GM19438 (cell line): ENCODE measurements around the gene KIF13A.
A peak's percentile ranks its signal among the peaks of the same experiment; 100 is the strongest.
"Not testable (repeated sequence)": the region's sequence is repeated elsewhere in the genome, so short reads cannot be mapped to it uniquely, and the experiment has no call there.

ENCODE experiments used
- ATAC-seq: cut with Tn5 transposase; IDR thresholded peaks from one replicate; pipeline ENCODE4 v1.9.1; 2021; ENCODE audit warnings: low read depth; ENCODE audit not compliant: unreplicated experiment

KIF13A gene

GRCh38 chr6:17999425-17999824 lies 12.0 kb upstream of the KIF13A start:
- no peak for ATAC-seq

- no peak for ATAC-seq
Observed at GRCh38 chr6:17998442-17998841, 11.0 kb upstream of the KIF13A start.

DNA sequence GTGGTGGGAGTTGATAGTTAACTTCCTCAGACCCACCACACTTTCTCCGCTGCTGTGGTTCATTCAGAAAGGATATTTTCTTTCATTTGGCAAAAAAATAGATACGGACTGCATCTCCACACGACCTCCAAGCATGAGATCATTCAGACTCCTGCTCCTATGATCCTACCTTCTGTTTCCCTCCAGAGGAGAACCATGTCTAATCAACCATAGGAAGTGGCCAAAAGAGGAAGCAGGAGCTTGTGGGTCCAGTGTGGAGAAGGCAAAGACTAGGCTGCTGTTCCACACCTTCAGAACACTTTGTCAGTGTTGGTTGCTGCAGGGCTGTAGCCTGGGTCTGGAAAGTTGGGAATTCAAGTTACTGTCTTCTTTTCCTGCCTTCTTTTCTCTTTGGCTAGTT lies 10.6 kb upstream of the KIF13A start:
- ATAC-seq, result no peak

- no peak for ATAC-seq
Observed at GRCh38 chr6:17995414-17995813, 8.0 kb upstream of the KIF13A start.

DNA sequence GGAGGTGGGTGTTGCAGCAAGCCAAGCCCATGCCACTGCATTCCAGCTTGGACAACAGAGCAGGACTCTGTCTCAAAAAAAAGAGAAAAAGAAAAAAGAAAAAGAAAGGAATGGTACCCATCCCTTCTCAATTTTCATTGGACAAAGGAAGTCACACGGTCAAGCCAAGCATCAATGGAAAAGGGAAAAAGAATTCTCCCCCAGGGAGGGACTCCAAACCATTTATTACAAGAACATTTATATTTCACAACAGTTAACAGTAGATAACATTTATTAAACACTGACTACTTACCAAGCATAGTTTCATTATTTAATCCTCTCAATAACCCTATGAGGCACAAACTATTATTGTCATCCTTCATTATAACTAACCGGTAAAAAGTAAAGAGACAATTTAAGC lies 6.6 kb upstream of the KIF13A start:
- ATAC-seq, result no peak

GRCh38 chr6:17988422-17988944 lies 1.0 kb upstream of the KIF13A start:
- no peak for ATAC-seq

GRCh38 chr6:17987697-17988421 lies 424 bp upstream of the KIF13A start:
- peak; percentile 83 for ATAC-seq

GRCh38 chr6:17986656-17987446 lies 584 bp downstream of the KIF13A start:
- no peak for ATAC-seq

DNA sequence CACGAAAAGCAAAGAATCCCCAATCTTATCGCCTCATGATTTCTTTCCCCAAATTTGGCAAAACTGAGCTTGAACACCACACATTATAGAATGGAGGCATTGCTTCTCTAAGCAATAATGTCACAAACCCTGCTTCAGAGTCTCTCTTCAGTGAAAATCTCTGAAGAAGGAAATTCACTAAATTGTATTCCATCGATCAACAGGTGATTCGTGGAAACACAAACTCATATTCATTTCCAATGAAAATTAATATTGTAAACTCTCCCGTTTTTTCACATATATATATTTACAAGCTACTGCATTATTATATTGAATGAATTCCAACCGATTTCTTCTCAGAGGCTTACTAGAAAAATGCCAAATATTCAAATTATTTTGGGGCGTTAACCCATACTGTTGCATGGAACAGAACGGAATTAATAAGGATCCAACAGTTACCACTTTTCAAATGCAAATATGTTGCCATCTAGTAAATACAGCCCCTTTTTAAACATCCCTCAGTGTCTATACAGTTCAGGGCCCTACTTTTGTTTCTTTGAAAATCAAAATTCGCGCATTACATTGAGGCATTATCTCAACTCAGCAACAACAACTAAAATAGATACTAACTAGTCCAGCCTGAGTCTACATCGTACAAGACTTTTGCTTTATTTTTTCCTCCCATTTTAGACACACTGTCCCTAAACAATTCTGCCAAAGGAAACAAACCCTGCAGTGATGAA lies 1.3 kb downstream of the KIF13A start:
- no peak for ATAC-seq

DNA sequence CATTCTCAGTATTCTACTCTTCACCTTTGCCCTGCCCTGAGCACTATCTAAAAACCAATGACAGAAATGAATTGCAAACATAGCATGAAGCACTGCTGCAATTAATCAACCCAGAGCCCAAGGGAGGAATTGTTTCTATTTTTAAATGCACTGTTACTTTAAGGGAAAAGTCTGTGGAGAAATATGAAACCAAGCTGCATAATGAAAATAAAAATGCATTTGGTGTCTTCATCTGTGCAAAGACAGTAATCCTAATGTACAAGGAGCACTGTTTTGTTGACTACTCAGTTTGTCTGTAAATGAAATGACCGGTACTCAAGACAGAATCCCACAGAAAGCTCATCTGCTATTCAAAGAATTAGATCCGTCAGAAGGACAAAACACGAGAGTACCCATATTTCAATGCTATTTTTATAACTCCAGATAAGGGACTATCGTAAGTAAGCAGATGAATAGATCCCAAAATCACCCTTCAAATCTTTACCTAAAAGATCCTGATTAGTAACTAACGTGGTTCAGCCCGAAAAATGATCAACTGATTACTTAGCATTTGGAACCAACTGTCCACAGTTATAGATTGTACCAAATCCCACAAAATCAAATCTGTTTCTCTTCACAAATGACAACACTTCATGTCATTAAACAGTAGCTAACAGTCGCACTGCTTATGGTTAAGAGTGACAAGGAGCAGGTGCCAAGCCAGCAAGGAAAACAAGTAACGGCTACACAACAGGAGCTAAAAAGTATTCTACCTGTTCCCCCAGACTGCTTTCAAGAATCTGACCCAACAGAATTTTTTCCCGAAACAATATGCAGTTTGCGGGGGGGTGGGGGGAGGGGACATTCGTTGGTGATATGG lies 2.4 kb downstream of the KIF13A start:
- no peak for ATAC-seq

DNA sequence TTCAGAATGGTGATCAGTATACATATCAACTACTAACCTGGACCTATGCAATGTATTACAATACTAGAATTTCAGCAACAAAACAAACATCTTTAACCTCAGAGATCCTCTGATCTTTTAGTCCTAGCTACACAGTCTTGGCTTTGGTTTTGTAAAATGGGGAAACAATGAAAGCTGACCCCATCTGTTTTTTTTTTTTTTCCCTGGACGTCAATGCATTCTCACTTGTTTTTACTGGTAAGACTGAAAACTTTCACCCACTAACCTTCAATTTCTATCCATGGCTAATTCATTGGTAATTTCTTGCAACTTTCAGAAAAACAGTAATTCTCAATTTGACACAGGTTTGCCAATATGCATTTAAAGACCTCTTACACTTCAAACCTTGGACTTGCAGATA lies 3.0 kb downstream of the KIF13A start:
- no peak for ATAC-seq

DNA sequence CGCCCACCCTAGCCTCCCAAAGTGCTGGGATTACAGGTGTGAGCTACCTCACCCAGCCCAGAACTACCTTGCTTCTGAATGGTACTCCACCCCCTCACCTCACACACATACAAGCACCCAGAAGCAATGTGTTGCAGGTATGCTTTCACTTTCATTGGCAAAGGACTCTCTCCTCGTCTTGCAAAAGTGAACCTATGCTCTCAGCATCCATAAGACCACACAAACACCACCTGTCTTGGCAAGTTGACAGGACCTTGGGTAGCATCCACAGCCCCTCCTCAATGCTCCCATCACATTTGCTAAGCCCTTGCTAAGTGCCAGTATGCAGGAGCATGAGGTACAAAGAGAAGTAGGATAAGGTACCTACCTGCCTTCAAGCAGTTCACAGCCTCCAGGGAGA lies 3.7 kb downstream of the KIF13A start:
- no peak for ATAC-seq

GRCh38 chr6:17980329-17980728 lies 7.1 kb downstream of the KIF13A start:
- ATAC-seq, result no peak

GRCh38 chr6:17979479-17979878 lies 8.0 kb downstream of the KIF13A start:
- ATAC-seq, result no peak

DNA sequence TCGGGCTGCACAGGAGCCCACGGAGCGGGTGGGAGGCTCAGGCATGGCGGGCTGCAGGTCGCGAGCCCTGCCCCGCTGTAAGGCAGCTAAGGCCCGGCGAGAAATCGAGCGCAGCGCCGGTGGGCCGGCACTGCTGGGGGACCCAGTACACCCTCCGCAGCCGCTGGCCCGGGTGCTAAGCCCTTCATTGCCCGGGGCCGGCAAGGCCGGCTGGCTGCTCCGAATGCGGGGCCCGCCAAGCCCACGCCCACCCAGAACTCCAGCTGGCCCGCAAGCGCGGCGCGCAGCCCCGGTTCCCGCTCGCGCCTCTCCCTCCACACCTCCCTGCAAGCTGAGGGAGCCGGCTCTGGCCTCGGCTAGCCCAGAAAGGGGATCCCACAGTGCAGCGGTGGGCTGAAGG lies 11.2 kb downstream of the KIF13A start:
- not testable (repeated sequence) for ATAC-seq

DNA sequence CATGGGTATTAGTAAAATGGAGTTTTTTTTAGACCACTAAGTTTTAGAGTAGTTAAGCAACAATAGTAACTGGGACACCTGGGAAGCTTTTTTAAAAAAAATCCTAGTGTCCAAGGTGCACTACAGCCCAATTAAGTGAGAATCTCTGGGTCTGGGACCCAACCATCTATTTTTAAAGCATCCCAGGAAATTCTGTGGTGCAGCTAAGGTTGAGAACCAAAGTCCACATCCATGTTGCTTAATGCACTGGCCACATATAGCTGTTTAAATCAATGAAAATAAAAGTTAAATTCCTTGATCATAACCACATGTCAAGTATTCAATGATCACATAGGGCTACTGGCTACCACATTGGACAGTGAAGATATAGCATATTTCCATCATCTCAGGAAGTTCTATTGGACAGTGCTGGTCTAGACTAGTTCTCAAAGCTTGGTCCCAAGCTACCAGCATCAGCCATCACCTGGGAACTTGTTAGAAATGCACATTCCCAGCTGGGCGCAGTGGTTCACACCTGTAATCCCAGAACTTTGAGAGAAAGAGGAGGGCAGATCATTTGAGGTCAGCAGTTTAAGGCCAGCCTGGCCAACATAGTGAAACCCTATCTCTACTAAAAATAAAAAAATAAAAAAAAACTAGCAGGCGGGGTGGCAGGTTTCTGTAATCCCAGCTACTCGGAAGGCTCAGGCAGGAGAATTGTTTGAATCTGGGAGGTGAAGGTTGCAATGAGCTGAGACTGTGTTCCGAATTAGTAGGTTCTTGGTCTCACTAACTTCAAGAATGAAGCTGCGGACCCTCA lies 12.7 kb downstream of the KIF13A start:
- no peak for ATAC-seq

DNA sequence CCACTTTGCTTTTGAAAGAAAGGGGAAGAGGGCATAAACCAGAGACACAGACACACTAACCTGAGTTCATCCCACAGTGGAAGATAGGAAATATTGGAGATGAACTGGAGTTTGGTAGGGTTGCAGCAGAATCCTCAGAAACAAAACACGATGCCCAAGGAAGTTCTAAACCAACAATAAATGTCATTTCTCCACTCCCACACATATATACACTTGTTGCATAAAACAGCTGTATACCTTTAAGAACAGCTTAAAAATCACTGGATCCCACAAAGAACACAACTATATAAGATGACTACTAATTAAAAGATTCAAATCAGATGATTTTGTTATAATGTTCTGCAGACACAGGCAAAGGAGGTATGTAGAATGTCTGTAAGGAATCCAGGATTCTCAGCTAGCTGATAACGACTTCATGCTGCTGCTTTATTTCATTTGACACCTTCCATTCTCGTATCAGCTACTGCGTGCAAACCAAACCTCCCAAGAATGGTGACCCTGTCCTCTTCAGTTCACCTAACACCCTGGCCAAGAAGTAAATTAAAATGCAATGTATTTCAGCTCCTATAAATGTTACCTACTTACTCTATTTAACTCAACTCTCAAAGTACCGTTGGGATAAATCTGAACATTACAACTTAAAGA lies 14.3 kb downstream of the KIF13A start:
- no peak for ATAC-seq

DNA sequence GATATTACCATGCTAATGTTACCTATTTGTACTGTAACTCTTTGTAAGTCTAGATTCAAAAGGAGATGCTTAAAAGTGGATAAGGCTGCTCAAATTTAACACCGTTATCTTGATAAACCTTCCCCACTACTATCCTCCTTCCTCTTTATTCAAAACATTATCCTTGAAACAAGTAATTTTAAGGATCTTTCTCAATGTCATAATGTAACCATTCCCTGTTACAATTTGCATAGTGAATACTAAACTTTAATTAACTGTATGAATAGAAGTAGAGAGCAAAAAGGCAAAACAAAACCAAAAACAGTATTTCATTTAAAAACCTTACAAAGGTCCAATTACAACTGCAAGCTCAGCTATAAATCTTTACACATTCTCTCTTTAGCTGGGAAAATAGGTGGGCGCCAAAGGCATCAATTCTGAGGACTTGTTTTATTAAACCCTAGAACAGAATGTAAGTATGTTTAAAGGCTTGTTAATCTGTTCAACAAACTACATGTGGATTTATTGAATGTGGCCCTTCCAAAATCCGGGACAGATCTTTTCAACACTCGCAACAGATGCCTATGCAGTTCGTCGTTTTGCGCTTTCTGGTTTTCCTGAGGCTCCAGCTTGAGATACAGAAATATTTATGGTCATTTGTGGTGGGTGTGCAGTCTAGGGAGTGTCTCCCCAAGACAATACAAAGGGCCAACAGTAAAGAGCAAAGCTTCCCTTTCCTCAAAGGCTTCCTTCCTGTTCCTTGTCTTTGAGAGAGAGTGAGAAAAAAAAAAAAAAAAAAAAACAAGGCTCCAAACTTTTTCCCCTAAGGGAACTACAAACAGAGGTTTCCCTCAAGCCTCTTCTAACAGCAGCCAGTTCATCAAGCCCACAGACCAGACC lies 15.1 kb downstream of the KIF13A start:
- no peak for ATAC-seq
